Neural cell (in vitro differentiated cells): ENCODE measurements around the gene RASSF9. TPM values are rescaled to one million over a fixed set of nuclear protein-coding genes. Genes with fewer than 3 reads are reported as not detected.

ENCODE experiments used
- H2AFZ ChIP-seq: fragments of 200-600, 300-800 bp; sonication (generic), shearing (Covaris generic); 2 replicates; pipeline ENCODE4 v1.6.0; 2014; ENCODE audit warnings: low read depth, mild to moderate bottlenecking, antibody characterized with exemption, low read length, moderate library complexity
- H3F3A ChIP-seq: fragments of 200-600 bp; shearing (Covaris generic); 2 replicates; pipeline ENCODE4 v1.6.1; 2016; ENCODE audit warnings: mild to moderate bottlenecking, moderate library complexity, mixed read lengths, antibody characterized with exemption, low read length; ENCODE audit not compliant: insufficient read depth, poor library complexity, severe bottlenecking
- H3K27ac ChIP-seq: fragments of 200-600, 300-800 bp; sonication (generic), shearing (Covaris generic); 2 replicates; pipeline ENCODE4 v1.5.1; 2014; ENCODE audit warnings: mild to moderate bottlenecking, low read length, moderate library complexity
- H3K27me3 ChIP-seq: fragments of 300-800, 200-600 bp; sonication (generic), shearing (Covaris generic); 2 replicates; pipeline ENCODE4 v1.6.0; 2014; ENCODE audit warnings: mild to moderate bottlenecking, low read depth, low read length, moderate library complexity; ENCODE audit not compliant: insufficient read depth
- H3K36me3 ChIP-seq: fragments of 300-800, 200-600 bp; sonication (generic), shearing (Covaris generic); 2 replicates; pipeline ENCODE4 v1.5.1; 2014; ENCODE audit warnings: mild to moderate bottlenecking, antibody characterized with exemption, low read length, moderate library complexity; ENCODE audit not compliant: insufficient read depth
- H3K4me2 ChIP-seq: fragments of 300-800, 200-600 bp; sonication (generic), shearing (Covaris generic); 2 replicates; pipeline ENCODE4 v1.6.0; 2014; ENCODE audit warnings: mild to moderate bottlenecking, low read length
- H3K4me3 ChIP-seq: fragments of 300-800, 200-600 bp; sonication (generic), shearing (Covaris generic); 2 replicates; pipeline ENCODE4 v1.5.1; 2014; ENCODE audit warnings: mild to moderate bottlenecking, low read length, moderate library complexity
- H3K79me2 ChIP-seq: fragments of 200-600 bp; shearing (Covaris generic); replicated peaks from 2 replicates; pipeline ENCODE4 v1.6.0; 2014; ENCODE audit warnings: mild to moderate bottlenecking, low read length, moderate library complexity; ENCODE audit not compliant: insufficient read depth
- H3K9ac ChIP-seq: fragments of 300-800, 200-600 bp; sonication (generic), shearing (Covaris generic); 2 replicates; pipeline ENCODE4 v1.6.1; 2016; ENCODE audit warnings: mild to moderate bottlenecking, low read length, mixed read lengths
- H3K9me2 ChIP-seq: fragments of 200-600 bp; shearing (Covaris generic); 2 replicates; pipeline ENCODE4 v1.6.1; 2016; ENCODE audit warnings: mild to moderate bottlenecking, low read length, mixed read lengths; ENCODE audit not compliant: insufficient read depth
- H3K9me3 ChIP-seq: fragments of 200-600, 300-800 bp; sonication (generic), shearing (Covaris generic); 2 replicates; pipeline ENCODE4 v1.6.1; 2016; ENCODE audit warnings: mild to moderate bottlenecking, mixed run types, low read length, moderate library complexity, mixed read lengths
- H4K20me1 ChIP-seq: fragments of 200-600 bp; shearing (Covaris generic); 2 replicates; pipeline ENCODE4 v1.6.1; 2016; ENCODE audit warnings: mild to moderate bottlenecking, mixed run types; ENCODE audit not compliant: insufficient read depth
- CTCF ChIP-seq: fragments of 450-650 bp; IDR thresholded peaks from 2 replicates; pipeline ENCODE4 v1.5.1; 2014; ENCODE audit warnings: antibody characterized with exemption, mild to moderate bottlenecking, moderate library complexity; ENCODE audit not compliant: poor library complexity, severe bottlenecking
- EP300 ChIP-seq: fragments of 450-650 bp; conservative IDR thresholded peaks from 2 replicates; pipeline ENCODE4 v1.6.1; 2014; ENCODE audit warnings: antibody characterized with exemption, mild to moderate bottlenecking, moderate library complexity; ENCODE audit not compliant: poor library complexity, severe bottlenecking
- EZH2 ChIP-seq: fragments of 200-600, 300-800 bp; shearing (Covaris generic), sonication (generic); IDR thresholded peaks from 2 replicates; pipeline ENCODE4 v1.6.1; 2014; ENCODE audit warnings: antibody characterized with exemption, low read length, borderline replicate concordance, mild to moderate bottlenecking; ENCODE audit not compliant: insufficient read depth, poor library complexity, severe bottlenecking
- MXI1 ChIP-seq: fragments of 450-650 bp; conservative IDR thresholded peaks from 2 replicates; pipeline ENCODE4 v1.6.1; 2014; ENCODE audit warnings: antibody characterized with exemption, mild to moderate bottlenecking; ENCODE audit not compliant: poor library complexity, severe bottlenecking
- POLR2AphosphoS5 ChIP-seq: IDR thresholded peaks from 2 replicates; pipeline ENCODE4 v1.6.1; 2012
- RAD21 ChIP-seq: fragments of 450-650 bp; conservative IDR thresholded peaks from 2 replicates; pipeline ENCODE4 v1.6.1; 2014; ENCODE audit warnings: antibody characterized with exemption, mild to moderate bottlenecking, moderate library complexity
- REST ChIP-seq: IDR thresholded peaks from 2 replicates; pipeline ENCODE4 v1.6.1; 2012; ENCODE audit warnings: borderline replicate concordance
- SMC3 ChIP-seq: fragments of 450-650 bp; conservative IDR thresholded peaks from 2 replicates; pipeline ENCODE4 v1.6.1; 2014; ENCODE audit warnings: antibody characterized with exemption, mild to moderate bottlenecking, moderate library complexity; ENCODE audit not compliant: poor library complexity
- TAF1 ChIP-seq: IDR thresholded peaks from 2 replicates; pipeline ENCODE4 v1.6.1; 2012; ENCODE audit warnings: low read depth
- polyA plus RNA-seq: library from polyadenylated mRNA; depleted of rRNA; stranded (reverse); fragments of >200 nt; gene quantifications from 2 replicates; pipeline ENCODE4 v1.2.3, GENCODE V29; 2014

RASSF9 gene
- polyA plus RNA-seq, 1 donor from 2014 or later = 0.04 TPM

- no peak overlapping the region for H3K4me3 ChIP-seq
- no peak overlapping the region for H3K9ac ChIP-seq
- no peaks in the 10 kb centered on the region for H4K20me1 ChIP-seq
- no peaks in the 10 kb centered on the region for H3K9me3 ChIP-seq
- no peak overlapping the region for H3K4me2 ChIP-seq
- no peaks in the 10 kb centered on the region for H3K79me2 ChIP-seq
- no peaks in the 10 kb centered on the region for H3F3A ChIP-seq
- no peaks in the 10 kb centered on the region for H3K27me3 ChIP-seq
- H3K9me2 ChIP-seq = no peaks in the 10 kb centered on the region
- no peaks in the 10 kb centered on the region for H3K36me3 ChIP-seq
- TF ChIP-seq REST (no peak), CTCF (no peak), POLR2AphosphoS5 (no peak), RAD21 (no peak), EP300 (no peak), MXI1 (no peak), TAF1 (no peak), EZH2 (no peak), SMC3 (no peak)
- no peak overlapping the region for H3K27ac ChIP-seq
- H2AFZ ChIP-seq = no peak overlapping the region
Observed at GRCh38 chr12:85803231-85803630, 33.0 kb downstream of the RASSF9 start.

GRCh38 chr12:85798122-85798521 is 38.1 kb downstream of the RASSF9 start:
- TF ChIP-seq CTCF = no peak
- no peak for TF ChIP-seq POLR2AphosphoS5
- Histone ChIP-seq H3K4me3 (no peak overlapping the region), H3F3A (no peaks in the 10 kb centered on the region), H3K9me2 (no peaks in the 10 kb centered on the region), H3K36me3 (no peaks in the 10 kb centered on the region), H3K9ac (no peak overlapping the region), H4K20me1 (no peaks in the 10 kb centered on the region), H2AFZ (no peak overlapping the region), H3K27ac (no peak overlapping the region), H3K27me3 (no peaks in the 10 kb centered on the region), H3K4me2 (no peak overlapping the region), H3K9me3 (no peaks in the 10 kb centered on the region), H3K79me2 (no peaks in the 10 kb centered on the region)
